HG02610 (cell line): ENCODE measurements around the gene CFAP46.

ENCODE experiments used
- ATAC-seq: cut with Tn5 transposase; IDR thresholded peaks from one replicate; pipeline ENCODE4 v1.9.1; 2021; ENCODE audit warnings: mild to moderate bottlenecking, moderate library complexity; ENCODE audit not compliant: unreplicated experiment

The CFAP46 gene

DNA sequence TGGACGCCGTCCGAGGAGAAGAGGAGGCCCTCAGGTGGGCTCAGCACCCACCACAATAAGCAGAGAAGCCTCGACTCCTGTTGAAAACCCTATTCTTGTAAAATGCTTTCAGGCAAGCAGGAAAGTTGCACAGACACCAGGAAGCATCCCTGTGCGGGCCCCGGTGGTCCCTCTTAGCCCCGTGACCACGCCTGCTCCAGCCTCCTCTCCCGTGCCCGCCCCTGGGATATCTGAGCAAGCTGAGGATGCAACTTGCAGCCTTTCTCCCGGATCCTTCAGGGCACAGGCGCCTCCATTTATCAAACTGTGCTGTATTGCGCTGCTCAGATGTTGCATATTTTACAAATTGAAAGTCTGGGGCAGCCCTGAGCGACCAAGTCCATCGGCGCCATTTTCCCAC is 72.7 kb downstream of the CFAP46 start:
- no peak for ATAC-seq

DNA sequence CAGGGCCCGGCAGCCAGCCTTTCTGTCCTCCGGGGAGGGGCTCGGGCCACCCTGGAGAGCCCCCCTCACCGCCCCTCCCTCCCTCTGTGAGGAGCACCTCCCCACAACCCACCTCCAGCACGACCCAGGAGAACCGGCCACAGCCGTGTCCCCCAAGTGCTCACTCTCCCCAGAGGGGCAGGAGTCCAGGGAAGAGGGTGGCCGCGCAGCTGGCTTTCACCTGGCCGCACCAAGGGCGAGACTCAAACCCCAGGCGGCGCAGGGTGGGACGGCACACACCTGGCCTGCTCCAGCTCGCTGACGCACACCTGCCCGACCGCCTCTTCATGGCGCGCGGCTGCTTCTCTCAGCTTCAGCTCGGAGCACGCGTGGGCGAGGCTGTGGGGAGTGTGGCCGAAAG is 73.4 kb downstream of the CFAP46 start:
- ATAC-seq = no peak

DNA sequence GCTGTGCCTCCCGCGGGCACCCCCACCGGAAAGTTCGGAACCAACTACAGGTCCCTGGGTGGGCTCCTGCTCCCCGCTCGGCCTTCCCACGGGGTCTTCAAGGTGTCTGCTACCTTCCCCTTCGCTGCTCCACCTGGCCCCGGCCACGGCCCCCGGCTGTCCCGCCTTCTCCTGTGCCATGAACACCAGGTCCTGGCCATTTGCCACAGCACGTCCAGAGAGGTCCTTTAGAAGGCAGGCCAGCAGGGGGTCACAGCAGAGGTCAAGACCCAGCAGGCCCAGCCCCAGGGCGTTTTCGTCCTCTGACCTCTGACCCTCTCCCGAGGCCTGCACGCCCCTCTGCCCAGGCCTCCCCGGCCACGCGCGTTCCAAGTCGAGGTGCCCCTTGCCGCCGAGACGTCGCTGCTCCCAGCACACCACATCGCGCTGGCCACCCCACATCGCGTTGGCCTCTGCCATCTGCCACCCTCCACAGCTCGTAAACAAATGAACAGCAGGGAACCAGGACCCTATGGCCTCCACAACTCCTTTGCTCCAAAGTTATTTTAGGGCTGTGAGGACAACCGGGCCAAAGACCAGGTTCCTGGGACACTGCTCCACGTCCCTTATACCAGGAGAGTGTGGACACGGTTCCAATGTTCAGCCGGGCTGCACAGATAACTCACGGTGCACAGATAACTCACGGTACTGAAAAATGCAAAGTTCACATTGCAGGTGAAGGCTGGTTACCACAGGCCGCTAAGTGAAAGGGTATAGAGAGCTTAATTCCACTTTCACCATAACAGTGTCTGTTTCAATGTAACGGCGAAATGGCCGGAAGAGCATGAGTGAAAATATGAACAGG is 74.3 kb downstream of the CFAP46 start:
- ATAC-seq = no peak

DNA sequence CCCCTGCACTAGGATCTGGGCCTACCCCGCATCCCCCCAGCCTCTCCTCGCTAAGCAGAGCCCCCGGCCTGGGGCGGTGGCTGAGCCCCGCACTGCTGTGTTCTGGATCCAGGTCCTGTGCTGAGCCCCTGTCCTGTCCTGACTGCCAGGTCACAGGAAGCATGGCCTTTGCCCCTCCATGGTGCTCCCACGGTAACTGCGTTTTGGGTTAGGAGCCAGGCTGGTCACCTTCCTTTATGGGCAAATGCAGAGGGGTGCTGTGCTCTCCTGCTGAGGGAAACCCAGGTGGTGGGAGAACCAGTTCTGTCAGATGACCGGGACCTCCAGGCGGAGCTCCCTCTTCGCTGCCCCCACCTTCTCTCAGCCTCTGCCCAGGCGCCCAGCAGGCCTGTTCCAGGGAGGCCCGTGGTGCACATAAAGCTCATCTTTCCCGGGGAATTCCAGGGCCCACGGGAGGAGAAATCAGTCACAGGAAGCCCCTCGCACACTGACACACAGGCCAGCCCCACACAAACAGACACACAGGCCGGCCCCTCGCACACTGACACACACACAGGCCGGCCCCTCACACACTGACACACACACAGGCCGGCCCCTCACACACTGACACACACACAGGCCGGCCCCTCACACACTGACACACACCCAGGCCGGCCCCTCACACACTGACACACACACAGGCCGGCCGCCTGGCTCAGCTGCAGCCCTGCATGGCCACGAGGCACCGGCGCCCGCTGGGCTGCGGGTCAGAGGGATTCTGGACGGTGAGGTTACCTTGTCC is 75.6 kb downstream of the CFAP46 start:
- ATAC-seq = no peak

DNA sequence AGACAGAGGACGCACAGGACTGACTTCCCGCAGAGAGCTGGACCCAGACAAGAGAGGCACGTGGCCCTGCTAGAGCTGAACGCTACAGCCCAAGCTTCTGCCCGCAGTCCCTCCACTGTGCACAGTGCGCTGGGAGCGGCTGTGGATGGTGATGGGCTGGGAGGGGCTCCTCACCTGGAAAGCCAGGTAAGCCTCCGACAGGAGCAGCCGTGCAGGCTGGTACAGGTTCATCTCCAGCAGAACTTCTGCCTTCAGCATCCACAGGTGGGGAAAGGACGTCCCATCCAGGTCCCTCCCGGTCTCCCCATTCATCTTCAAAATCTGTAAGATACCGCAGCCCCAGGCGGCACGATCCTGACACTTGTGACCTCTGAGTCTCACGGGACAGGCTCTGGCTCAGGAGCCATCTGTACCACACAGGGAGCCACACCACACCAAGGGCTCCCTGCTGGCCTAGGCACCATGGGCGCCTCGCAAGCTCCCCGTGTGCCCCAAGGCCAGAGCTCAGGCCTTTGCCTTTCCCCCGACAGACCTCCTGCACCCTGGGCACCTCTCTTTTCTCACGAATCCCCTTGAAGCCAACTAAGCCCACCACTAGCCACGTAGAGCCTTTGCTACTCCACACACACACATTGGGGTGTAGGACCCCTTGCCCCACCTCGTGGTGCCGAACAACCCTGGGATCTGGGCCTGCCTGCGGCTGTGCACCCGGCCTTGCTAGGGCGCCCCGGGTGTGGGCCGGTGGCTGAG is 76.3 kb downstream of the CFAP46 start:
- no peak for ATAC-seq

DNA sequence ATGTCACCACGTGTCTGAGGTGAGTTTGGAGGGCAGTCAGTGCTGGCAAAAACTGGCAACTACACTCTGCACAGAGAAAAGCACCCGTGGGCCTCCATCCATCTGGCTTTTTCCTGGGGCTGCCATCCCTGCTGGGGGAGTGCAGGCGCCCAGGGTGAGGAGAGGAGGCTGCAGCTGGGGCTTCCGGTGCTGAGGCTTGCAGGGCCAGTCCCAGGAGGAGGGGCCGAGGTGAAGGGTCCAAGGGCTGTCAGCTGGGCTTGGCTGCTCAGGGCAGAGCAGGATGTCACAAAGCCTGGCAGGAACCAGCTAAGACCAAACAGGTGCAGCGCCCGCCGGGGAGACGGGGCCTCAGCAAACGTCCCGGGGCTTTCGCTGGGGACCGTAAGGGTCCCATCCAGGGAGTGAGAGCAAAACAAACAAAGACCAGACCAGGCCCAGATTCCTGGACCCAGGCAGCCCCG is 77.2 kb downstream of the CFAP46 start:
- ATAC-seq = no peak

DNA sequence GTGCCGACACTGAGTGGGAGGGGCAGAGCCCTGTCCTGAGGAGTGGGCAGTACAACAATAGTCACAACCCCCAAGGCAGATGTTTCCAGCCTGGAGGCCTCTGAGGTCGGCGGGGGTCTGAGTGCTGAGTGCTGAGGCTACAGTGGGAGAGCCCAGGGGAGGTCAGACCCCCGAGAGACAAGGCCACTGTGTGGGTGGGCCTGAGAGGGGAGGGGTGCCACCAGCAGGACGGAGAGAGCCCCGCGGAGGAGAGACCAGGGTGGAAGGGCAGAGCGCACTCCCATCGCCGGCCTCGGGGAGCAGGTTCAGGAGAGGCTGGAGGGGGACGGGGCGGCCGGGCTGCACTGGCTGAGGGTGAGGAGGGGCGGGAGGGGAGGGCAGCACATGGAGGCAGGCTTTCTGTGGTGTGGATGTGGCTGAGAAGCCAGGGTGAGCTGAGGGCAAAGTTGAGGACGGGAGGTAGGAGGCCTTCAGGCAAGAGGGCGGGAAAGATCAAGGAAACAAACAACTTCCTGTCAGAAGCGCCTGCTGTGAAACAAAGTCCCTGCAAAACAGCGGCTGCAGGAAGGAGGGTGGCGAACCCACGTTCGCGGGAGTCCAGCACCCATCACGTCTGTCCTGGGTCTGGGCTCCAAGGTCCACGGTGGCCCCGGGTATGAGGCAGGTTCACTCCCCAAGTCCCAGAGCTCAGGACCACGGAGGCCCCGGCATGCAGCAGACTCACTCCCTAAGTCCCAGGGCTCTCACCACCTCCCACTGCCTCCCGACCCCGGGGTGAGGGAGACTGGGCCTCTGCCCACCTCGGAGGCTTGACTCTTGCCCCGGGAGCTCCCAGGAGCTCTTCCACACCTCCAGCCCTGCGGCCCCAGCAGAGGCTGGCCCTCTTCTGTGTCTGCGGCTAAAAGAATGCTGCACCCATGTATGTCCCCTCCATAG is 79.6 kb downstream of the CFAP46 start:
- no peak for ATAC-seq

DNA sequence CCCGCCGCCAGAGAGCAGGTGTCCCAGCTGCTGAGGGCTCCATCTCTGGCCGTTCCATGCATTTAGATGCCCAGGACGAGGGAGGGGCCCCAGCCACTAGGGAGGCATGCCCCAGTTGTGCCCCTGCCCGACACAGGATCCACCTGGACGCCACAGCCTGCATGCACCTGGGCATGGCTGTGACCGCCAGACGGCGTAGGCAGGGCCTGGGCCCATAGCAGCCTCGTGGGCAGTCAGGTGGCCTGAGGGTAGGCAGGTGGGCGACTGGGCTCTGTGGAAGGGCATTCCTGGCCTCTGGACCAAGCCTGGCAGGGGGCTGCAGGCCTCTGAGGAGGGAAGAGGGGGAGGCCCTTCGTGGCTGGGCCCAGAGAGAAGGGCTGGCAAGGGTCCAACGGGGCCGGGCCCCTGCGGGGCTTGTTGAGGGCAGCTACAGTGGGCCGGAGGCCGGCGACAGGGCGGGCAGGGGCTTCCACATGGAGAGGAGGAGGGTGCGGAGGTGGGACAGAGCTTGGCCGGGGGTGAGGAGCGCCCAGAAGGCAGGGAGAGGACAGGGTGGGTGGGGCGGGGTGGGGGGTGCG is 80.4 kb downstream of the CFAP46 start:
- no peak for ATAC-seq

DNA sequence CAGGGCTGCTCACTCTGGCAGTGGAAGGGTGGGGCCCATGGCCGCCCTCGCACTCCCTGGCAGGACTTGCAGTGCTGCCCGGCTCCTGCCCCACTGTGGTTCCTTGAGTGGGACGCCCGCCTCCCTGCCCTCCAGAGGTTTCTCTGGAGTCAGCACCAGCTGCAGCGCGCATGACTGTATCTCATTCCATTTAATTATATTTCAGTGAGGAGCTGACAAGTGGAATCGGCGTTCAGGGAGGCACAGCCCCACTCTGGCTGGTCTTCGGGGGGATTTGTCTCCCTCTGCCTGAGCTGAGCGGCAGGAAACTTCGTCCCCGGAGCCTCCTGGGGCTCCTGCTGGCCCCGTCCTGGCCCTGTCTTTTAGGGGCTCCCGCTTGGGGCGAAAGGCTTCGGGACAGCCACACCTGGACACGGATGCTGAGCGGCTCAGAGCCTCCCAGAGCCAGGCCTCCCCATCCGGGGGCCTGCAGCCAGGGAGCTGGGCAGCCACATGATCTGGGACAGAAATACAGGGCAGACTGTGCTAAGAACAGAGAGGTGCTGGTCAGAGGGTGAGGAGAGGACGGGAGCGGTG is 81.2 kb downstream of the CFAP46 start:
- ATAC-seq = no peak

DNA sequence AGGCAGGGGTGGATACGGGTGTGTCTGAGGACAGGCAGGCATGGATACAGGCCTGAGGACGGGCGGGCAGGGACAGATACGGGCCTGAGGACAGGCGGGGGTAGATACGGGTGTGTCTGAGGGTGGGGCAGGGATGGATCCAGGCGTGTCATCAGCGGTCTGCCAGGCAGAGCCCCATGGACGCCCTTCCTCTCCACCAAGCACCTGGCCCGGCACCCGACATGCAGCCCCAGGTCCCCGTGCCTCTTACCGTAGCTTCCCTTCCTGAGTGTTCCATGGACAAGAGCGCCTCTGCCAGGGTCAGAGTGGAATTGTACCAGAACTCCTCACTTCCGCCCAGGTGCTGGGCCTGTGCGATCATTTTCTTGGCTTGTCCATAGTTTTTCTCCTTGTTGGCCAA is 81.8 kb downstream of the CFAP46 start:
- ATAC-seq = no peak

DNA sequence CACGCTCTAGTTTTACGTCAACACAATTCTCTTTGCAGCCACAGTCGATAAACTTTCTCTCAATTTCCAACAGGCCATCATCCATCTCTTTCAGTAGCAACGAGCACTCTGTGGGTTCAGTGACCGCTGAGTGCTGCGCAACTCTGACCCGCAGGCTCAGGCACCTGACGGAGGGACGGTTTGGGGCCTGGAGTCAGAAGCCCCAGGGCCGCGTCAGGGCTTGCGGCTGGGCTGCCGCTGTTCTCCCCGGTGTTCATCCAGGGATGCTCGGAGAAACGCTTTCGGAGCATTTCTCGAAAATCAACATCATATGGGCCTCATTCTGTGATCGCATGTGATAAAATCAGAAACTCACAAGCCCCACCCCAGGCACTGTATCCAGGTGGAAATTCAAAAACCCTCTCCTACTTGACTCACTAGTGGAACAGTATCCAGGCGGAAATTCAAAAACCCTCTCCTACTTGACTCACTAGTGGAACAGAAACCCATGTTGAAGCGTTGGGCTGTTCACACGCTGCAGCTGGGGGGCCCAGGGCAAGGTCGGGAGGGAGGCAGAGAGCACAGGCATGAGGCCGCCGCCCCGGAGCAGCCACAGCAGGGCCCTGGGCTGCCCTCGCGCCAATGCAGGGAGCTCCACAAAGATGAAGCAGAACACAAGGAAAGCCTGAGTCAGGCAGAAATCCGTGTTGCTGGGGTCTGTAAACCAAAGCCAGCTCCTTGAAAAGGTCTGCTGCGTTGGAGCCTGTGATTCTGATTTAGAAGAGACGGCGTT is 83.1 kb downstream of the CFAP46 start:
- ATAC-seq = no peak

DNA sequence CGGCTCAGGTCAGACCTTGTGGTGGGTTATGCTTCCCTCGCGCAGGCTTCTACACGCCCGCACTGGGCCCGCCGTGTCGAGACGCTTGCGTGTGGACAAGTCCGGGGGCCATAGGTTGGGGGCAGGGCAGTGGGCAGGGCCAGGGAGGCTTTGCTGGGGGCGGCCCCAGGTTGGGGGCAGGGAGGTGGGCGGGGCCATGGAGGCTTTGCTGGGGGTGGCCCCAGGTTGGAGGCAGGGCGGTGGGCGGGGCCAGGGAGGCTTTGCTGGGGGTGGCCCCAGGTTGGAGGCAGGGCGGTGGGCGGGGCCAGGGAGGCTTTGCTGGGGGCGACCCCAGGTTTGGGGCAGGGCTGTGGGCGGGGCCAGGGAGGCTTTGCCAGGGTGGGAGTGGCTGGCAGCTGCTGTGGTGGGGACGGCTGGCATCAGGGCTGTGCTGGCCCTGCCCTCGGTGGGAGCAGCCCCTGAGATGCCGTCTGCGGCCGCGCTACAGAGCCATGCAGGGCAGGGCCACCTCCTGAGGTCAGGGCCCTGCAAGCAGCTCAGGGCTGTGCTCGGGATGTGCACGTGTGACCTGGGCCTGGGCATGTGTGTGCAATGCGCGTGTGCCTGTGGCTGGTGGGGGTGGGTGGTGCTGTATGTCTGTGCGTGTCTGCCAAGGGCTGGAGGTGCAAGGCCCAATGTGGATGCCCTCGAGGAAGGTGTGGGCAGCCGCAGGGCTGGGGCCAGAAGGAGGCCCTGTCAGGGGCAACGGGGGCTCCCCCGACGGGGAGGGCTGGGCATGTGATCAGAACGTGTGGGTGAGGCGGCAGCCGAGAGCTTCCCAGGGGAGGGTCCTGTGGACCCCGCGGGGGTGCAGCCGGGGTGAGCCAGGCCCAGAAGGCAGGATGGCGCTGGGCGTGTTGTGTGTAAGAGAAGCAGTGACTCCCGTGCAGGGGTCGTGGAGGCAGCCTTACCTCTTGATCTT is 84.0 kb downstream of the CFAP46 start:
- ATAC-seq = no peak

DNA sequence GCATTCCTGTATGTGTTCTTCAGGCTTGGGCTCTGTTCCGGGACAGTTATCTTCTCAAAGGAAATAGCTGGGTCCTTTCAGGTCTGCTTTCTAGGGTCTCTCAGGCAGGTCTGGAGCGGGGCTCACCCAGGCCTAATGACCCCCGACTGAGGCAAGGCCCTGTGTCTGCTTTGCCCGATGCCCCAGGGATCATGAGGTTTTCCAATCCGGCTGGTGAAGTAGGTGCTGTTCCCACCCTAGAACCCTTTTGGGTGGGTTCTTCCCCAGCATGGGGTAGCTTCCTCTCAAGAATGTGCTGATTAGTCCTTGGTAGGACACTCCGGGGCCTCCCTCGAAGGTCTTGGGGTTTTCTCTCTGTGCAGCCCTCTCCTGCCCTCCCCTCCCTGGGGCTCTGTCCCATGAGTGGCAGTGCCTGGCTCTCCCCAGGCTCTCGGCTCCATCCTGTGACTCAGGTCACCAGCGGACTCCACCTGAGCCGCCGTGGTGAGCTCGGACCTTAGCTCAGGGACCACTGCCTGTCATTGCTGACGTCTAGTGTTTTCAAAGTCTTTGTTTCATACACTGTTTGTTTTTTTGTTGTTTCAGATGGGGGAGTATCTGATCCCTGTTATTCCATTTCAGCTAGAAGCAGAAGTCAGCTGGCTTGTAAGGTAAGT is 85.4 kb downstream of the CFAP46 start:
- ATAC-seq = no peak

DNA sequence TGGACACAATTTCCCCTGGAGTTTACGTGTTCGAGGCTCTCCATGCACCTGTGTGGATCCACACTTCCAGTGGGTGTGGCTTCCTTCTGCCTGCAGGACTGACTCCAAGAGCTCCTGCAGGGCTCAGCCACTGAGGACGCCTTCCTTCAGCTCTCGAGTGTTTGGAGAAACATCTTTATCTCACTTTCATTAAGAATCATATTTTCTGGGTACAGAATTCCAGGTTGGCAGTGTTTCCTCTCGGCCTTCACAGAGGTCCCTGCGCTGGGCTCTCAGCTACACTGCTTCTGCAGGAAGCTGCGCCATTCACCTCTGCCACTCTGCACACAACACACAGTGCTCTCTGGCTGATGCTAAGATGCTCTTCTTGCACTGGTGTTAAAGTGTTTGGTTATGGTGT is 86.5 kb downstream of the CFAP46 start:
- no peak for ATAC-seq

DNA sequence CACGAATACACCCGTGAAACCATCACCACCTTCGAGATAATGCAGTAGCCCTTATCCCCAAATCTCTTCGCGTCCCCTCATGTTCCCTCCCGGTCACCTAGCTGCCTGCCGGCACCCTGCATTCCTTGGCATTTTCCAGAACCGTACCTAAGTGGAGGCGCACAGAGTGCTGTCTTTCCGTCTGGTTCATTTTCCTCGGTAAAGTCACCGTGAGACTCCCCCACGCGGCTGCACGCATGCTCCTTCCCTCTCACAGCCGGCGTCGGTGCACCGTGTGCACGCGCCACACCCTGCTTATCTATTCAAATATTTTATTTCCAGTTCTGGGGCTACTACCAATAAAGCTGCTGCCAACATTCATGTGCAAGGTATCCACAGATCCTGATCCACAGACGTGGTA is 90.9 kb downstream of the CFAP46 start:
- no peak for ATAC-seq

DNA sequence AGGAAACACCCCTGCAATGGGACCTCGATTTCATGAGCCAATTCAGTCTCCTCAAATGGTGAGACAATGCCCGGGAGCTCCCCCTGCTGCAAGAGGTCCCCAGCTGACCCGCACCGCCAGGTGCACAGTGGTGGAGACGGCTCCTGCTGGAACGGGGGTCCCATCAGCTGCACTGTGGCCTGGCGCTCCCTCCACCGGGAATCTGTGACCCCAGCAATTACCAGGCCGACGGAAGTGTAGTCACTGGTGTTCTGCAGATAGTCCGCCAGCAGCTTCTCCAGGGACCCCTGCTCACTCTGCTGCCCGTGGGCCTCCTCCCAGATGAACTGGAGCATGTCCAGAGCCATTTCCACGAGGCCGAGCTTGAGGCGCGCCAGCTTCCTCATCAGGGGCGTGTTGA is 91.5 kb downstream of the CFAP46 start:
- no peak for ATAC-seq

DNA sequence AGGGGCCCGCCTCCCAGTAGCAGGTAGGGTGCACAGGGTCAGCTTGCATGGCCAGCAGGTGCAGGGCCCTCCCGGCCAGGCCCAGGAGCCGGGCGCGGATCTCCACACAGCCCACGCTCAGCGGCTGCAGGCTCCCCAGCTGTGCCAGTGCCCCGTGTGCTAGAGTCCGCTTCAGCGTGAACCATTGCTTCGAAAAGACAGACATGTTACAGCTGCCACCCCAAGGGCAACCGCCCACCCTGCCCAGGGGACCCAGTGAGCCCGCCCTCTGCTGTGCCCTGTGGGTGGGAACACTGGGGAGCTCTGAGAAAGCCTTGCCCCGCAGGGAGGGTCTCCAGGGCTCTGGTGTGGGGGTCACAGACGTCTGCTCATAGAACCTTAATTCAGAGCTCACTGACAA is 92.1 kb downstream of the CFAP46 start:
- no peak for ATAC-seq
